ENCODE measurements around the gene ESYT1.

Gene ESYT1

GRCh38 chr12:56078931-56079722, 48.9 kb upstream of the ESYT1 start (continued):
- TF ChIP-seq ZNF19 (tag by site-specific recombination; IDR thresholded peaks at IDR 0.05; ENCODE audit: low read depth): no peak
- TF ChIP-seq ZNF274 (IDR thresholded peaks at IDR 0.05; ENCODE audit: low read length): no peak
- no peak for TF ChIP-seq ZNF274 (tag by site-specific recombination; IDR thresholded peaks at IDR 0.05; ENCODE audit: borderline replicate concordance)
- TF ChIP-seq ZNF449 (tag by site-specific recombination; IDR thresholded peaks at IDR 0.05): peak; percentile 81
- TF ChIP-seq EGR2 (tag by site-specific recombination; IDR thresholded peaks at IDR 0.05; ENCODE audit: low read depth): no peak
- TF ChIP-seq ZNF114 (tag by site-specific recombination; IDR thresholded peaks at IDR 0.05): no peak
- no peak; the same call in 1 of the 2 replicates for TF ChIP-seq ZSCAN23 (tag by site-specific recombination; IDR thresholded peaks at IDR 0.05)

- Histone ChIP-seq H3K9me3 (ENCODE audit: control insufficient read depth, insufficient read depth, low read depth, low read length) (no peaks in the 10 kb centered on the region), H3K4me3 (ENCODE audit: low read depth, low read length) (peak within 1 kb of the TSS; percentile 40), H3K27ac (ENCODE audit: extremely low read depth, low read depth, low read length) (peak within 1 kb of the TSS; percentile 64; the same call in 1 of the 2 replicates), H3K36me3 (ENCODE audit: control insufficient read depth in 2 of 2, insufficient read depth in 1 of 2, low read length in 2 of 2) (no peaks in the 10 kb centered on the region), H3K4me1 (ENCODE audit: control insufficient read depth, insufficient read depth, low read length) (no peaks in the 10 kb centered on the region; the same call in 1 of the 2 replicates)
- CTCF ChIA-PET: interaction anchor here (0.6 to 3.3 kb wide), 13 partner anchors 11 to 282 kb away, joined by 3 to 26 read pairs (median 3); partner anchors contain the start of genes PA2G4 and ZC3H10
- POLR2A ChIA-PET: interaction anchor here (0.6 to 4.6 kb wide), 14 partner anchors 11 to 106 kb away, joined by 3 to 54 read pairs (median 4); partner anchors contain the start of genes ESYT1, PA2G4, RAB5B and RPL41
- no peak for TF ChIP-seq ZNF426 (tag by site-specific recombination; IDR thresholded peaks at IDR 0.05)
- TF ChIP-seq ZBTB48 (tag by site-specific recombination; IDR thresholded peaks at IDR 0.05): peak; percentile 97
- TF ChIP-seq IKZF3 (tag by site-specific recombination; IDR thresholded peaks at IDR 0.05): peak; percentile 87
- no peak for TF ChIP-seq ZNF280C (tag by site-specific recombination; IDR thresholded peaks at IDR 0.05)
- TF ChIP-seq HOXD13 (CRISPR knock-in tag; IDR thresholded peaks at IDR 0.05; ENCODE audit: borderline replicate concordance): no peak
- no peak for TF ChIP-seq ZSCAN4 (tag by site-specific recombination; IDR thresholded peaks at IDR 0.05)
- TF ChIP-seq KLF17 (tag by site-specific recombination; IDR thresholded peaks at IDR 0.05): peak; percentile 98
- peak; percentile 100 for TF ChIP-seq ZNF600 (tag by site-specific recombination; IDR thresholded peaks at IDR 0.05)
- no peak for TF ChIP-seq ZNF23 (tag by site-specific recombination; IDR thresholded peaks at IDR 0.05; ENCODE audit: borderline replicate concordance)
- peak; percentile 99 for TF ChIP-seq PRDM10 (tag by site-specific recombination; IDR thresholded peaks at IDR 0.05)
- no peak for TF ChIP-seq ZNF549 (tag by site-specific recombination; IDR thresholded peaks at IDR 0.05)
- TF ChIP-seq ZNF629 (tag by site-specific recombination; IDR thresholded peaks at IDR 0.05): peak; percentile 84
- TF ChIP-seq GLIS2 (tag by site-specific recombination; IDR thresholded peaks at IDR 0.05): peak; percentile 95
- no peak for TF ChIP-seq ZNF175 (tag by site-specific recombination; IDR thresholded peaks at IDR 0.05)
- TF ChIP-seq ZSCAN23 (tag by site-specific recombination; IDR thresholded peaks at IDR 0.05): peak; percentile 93
- TF ChIP-seq ZNF16 (tag by site-specific recombination; IDR thresholded peaks at IDR 0.05; ENCODE audit: low read depth): no peak
Measured at GRCh38 chr12:56079723-56080555, 48.1 kb upstream of the ESYT1 start, which contains the start of gene ERBB3. ERBB3 (plus strand) TSS chr12:56080165; CDS start chr12:56080301, 136 bp downstream.
